Epithelial cell of prostate (primary cell): Measurements from ENCODE around the gene VBP1.
"Not testable (repeated sequence)": the region's sequence is repeated elsewhere in the genome, so short reads cannot be mapped to it uniquely, and the experiment has no call there.

Experiments used
- DNase-seq: peaks from one replicate; pipeline ENCODE4 v3.0.0-alpha.2; 2011; ENCODE audit warnings: low read depth, low spot score
- H3K27ac ChIP-seq: fragments of 450-650 bp; 2 replicates; pipeline ENCODE4 v1.5.1; 2017; ENCODE audit warnings: mild to moderate bottlenecking

Gene VBP1, protein sequence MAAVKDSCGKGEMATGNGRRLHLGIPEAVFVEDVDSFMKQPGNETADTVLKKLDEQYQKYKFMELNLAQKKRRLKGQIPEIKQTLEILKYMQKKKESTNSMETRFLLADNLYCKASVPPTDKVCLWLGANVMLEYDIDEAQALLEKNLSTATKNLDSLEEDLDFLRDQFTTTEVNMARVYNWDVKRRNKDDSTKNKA

DNA sequence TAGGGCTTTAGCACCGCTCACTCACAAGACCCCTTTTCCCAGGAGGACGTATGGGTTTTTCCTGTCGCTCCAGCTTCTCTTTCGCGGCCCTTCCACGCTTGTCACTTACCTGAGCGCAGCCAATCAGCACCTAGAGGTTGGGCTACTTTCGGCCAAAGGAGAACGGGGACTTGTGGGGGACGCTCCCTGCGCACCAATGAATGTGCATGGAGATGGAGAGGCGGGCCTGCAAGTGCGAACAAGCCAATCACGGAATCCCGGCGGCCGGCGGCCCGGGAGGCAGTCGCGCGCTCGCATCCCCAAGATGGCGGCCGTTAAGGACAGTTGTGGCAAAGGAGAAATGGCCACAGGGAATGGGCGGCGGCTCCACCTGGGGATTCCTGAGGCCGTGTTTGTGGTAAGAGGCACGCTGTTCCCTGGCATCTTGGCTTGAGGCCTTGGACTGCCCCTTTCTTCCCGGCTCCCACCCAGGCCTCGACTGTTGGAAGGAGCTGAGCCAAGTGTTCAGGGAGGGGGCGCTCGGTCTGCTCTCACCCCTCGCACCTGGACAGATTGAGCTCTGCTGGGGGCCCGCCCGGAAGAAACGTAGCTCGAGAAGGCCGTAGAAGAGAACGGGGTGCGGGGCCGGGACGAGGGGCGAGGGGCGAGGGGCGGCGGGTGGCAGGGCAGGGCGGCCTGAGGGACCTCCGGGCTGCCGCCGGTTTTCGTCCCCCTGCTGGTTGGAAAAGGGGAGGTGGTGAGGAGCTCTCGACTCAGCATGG is at the start of gene VBP1:
Gene VBP1, plus strand, starts transcription at position 282 of the 761 bp plus-strand sequence. Its CDS starts 23 bp downstream, at position 305.
- DNase-seq: peak; percentile 89

DNA sequence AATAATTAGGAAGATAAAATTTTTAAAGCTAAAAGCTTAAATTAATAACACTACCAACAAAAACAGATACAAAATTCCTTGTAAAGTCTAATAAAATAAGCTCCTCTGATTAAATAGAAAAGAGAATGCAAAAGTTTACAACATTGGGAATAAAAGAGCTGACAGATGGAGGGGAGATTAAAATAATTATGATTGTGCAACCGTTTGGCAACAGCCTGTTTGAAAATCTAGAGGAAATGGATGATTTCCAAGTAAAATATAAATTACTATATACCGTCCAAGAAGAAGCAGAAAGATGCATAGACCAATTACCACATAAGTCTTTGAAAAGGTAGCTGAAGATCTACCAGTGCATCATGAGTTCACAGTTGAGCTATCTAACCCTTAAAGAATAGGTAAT is 46.4 kb upstream of the VBP1 start:
- no peak overlapping the region for H3K27ac ChIP-seq
- no peak for DNase-seq

More for the DNA sequence above, at the start of gene VBP1:
- H3K27ac ChIP-seq: peak within 1 kb of the TSS; percentile 49

DNA sequence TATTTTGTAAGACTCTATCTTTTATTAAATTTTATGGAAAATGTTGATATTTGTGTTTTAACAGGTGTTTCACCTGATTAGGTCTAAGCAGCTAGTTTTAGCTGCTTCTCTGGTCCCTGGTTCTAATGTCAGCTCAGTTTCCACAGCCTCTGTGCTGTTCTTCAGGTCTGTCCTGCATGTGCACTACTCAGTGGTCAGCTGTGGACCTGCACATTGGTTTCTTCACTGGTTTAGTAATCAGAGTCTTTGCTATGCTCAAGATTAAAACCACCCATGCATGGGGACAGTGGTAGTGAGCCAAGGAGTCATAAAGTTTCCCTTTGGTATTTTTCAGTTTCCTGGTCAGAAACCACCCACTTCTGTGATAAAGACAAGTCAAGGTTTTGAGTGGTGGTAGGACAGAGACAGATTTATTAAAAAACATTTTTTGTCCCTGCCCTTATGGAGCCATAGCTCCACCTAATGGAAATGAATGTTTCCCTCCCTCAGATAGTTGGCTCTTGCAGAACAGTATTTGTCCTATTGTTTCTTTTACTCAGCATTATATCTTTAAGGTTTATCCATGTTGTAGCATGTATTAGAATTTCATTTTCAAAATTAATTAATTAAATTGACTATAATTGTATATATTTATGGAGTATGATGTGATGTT is 36.8 kb upstream of the VBP1 start:
- no peak for DNase-seq
- H3K27ac ChIP-seq: no peak overlapping the region

DNA sequence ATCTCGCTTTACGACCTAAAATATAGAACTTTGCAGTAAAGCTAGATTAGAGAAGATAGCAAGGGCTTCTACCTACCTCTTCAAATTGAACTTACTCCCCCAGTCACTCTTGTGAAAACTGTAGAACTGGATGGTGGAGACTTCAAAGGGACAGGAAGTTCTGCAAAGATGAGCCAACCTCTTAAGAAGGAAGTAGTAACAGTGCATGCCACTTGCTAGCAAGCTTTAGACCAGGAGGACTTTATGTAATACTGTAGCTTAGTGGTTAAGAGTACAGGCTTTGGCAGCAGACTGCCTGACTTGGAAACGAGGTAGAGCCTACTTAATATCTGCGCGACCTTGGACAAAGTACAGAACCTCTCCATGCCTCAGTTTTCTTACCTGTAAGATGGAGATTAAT is 27.5 kb upstream of the VBP1 start:
- no peak for DNase-seq
- H3K27ac ChIP-seq: no peak overlapping the region

DNA sequence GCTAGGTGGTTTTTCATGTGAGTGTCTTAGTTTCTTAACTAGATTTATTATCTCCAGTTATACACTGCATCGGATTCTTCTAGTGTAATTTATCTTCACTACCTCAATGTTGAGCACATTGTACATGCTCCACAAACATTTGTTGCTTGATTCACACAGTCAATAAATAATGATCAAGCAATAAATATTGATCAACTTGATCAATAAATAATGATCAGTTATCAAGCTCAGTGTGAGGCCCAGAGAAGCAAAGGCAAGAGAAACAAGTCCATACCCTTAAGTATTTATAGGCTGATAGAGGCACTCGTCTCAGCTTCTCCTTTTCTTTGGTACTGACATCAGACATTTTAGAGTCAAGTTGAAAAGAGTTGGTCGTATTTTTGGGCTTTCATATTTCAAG is 5.1 kb upstream of the VBP1 start:
- H3K27ac ChIP-seq: no peak overlapping the region
- no peak for DNase-seq

DNA sequence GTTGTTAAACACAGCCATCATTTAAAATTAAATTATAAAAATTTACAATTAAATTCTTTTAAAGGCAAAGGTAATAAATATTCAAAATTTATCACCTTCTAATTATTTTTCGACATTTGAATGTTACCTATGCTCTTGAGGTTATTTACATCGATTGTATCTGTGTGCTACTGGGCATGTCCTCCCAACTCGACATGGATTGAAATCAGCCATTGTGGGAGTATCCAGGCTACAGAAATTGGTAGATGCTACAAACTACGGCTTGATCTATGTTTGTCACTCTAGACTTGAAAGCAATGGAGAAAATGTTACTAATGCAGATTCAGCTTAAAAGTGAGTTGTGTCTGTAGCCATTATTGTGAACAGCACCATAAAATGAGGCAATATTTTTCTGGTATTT is 2.5 kb upstream of the VBP1 start:
- DNase-seq: no peak

DNA sequence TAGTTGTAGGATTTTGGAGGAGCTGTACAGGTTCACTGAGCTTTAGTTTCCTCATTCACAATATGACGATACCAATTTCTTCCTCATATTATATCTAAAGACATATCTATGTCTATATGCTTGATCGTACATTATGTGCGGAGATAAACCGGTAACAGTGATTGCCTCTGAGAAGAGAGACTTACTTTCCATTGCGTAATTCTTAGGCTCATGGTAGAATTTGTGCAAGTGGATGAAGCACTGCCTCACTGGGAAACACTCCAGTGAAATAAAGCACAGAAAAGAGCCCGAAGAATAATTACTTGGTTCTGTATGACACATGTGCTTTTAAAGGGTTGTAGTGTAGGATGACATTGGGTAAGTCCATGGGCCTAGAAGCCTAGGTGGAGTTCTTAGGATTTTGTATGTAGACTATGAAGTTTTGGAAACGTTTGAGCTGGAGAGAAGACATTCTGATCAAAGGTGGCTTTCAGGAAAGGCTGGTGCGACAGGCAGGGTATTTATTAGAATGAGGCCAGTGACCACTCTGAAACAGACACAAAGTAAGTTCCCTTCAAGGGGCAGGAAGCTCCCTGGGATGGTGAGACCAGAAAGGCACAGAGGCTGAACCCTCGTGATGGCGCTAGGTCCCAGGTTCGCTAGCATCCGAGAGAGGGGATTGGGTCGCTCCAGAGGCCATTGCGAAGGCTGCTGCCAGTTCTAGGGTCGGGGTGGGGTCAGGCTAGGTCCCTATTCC is 649 bp upstream of the VBP1 start:
- no peak for DNase-seq
- H3K27ac ChIP-seq: peak overlapping the region; percentile 49

More for the DNA sequence above, 2.5 kb upstream of the VBP1 start:
- no peak overlapping the region for H3K27ac ChIP-seq

DNA sequence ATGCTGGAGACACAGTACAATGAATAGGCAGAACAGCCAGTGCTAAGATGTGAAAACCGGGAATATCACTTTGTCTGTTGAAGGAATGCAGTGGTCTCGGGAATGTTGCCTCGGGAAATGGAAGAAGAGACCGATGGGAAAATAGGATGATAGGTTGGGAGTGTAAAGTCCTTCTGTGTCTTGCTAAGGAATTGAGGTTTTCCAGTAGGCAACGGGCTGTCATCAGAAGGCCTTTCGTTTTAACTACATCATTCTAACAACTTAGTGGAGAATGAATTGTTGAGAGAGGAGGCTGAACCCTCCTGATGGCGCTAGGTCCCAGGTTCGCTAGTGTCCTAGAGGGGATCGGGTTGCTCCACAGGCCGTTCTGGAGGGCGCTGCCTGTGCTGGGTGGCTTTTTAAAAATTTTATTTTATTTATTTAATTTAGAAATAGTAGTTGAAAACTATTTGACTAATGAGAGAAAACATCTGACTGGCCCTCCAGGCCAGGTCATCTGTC is 730 bp downstream of the VBP1 start:
- peak overlapping the region; percentile 49 for H3K27ac ChIP-seq
- no peak for DNase-seq

DNA sequence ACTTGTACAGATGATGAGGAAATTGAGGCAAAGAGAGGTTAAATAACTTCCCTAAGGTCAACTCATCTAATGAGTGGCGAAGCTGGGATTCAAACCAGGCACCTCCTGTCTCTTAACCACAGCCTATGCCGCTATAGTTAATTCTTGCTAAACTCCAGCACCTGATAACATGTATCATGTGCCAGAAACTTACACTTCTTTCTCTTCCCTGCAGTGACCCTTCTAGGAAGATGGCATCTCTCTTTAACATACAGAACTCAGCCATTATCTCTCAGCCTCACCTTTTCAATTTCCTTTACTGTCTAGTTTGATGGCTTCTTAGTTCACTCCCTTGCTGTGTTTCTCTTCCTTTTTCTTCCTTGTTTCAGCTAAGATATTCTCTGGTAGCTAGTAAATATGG is 2.5 kb downstream of the VBP1 start:
- H3K27ac ChIP-seq: no peak overlapping the region
- no peak for DNase-seq

DNA sequence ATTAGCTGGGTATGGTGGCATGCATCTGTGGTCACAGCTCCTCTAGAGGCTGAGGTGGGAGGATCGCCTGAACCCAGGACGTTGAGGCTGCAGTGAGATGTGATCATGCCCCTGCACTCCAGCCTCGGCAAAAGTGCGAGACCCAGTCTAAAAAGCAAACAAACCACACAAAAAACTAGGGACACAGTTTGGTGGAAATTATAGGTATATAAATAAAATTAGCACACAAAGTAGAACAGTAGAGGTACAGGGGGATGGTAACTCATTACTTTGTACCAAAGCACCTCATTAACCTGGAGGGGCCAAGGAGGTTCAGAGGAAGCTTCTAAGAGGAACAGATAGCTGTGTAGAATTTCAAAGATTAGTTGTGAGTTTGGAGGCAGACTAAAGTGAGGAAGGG is 5.1 kb downstream of the VBP1 start:
- no peak overlapping the region for H3K27ac ChIP-seq
- DNase-seq: no peak

DNA sequence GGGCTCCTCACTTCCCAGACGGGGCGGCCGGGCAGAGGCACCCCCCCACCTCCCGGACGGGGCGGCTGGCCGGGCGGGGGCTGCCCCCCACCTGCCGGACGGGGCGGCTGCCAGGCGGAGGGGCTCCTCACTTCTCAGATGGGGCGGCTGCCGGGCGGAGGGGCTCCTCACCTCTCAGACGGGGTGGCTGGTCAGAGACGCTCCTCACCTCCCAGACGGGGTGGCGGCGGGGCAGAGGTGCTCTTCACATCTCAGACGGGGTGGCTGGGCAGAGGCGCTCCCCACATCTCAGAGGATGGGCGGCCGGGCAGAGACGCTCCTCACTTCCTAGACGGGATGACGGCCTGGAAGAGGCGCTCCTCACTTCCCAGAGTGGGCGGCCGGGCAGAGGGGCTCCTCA is 7.5 kb downstream of the VBP1 start:
- H3K27ac ChIP-seq, DNase-seq: not testable (repeated sequence)

DNA sequence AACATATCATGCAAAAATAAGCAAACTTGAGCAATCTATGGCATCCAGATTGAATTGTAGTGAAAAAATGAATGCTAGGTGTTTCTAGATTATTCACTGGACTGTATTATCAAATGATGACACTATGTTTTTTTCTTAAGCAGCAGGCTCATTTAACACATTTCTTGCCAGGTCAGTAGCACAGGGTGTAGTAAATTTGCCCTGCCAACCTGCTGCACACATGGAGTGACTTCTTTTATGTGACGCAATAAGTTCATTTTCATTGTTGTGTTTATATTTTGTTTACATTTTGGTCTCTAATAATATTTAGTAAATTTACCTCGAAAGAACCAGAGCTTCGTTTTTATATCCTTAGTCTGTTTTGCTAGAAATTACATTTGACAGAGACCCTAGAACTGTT is 9.5 kb downstream of the VBP1 start:
- no peak overlapping the region for H3K27ac ChIP-seq
- no peak for DNase-seq

DNA sequence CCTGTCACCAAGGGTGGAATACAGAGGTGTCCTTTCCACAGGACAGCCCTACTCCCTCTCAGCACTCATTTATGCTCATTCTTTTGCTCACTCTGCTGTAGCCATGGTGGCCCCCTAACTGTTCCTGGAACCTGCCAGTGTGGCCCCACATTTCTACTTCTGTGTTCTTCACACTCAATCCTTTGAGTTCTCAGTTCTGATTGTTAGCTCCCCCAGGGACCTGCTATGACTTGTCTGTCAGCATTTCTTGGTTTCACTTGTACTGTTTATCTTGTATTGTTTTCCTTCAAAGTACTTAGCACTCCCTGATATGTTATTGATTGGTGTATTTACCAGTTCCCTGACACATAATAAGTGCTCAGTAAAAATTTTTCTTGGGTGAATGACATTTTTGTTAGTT is 14.9 kb downstream of the VBP1 start:
- no peak for DNase-seq
- H3K27ac ChIP-seq: no peak overlapping the region

DNA sequence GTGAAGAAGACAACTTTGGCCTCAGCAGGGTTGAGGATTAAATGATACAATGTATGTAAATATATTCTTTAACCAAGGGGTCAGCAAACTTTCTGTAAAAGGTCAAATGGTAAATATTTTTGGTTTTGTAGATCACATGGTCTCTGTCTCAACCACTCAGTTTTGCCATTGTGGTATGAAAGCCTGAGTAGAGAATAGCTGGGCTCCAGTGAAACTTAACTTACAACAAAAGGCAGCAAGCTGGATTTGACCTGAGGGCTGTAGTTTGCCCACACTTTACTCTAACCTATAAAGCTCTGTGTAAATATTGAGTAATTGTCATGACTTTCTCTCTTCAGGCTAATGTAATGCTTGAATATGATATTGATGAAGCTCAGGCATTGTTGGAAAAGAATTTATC is 19.6 kb downstream of the VBP1 start:
- H3K27ac ChIP-seq: no peak overlapping the region
- peak; percentile 12 for DNase-seq

DNA sequence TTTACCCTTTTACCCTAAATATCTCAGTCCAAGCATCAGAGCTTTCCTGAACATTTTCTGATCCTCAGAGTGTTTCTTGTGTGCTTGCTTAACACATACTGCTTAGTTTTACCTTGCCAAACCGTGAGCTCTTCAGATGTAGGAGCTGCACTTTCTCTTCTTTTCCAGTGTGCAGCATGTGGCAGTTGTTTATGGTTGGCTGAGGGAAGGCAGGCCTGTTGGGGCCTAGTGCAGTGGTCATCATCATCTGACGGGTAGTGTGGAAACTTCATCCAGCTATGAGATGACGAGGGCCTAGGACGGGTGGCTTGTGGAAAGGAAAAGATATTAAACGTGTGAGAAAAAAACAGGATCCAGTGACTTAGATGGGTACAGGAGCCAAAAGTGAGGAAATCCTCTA is 21.5 kb downstream of the VBP1 start:
- no peak for DNase-seq
- H3K27ac ChIP-seq: no peak overlapping the region

DNA sequence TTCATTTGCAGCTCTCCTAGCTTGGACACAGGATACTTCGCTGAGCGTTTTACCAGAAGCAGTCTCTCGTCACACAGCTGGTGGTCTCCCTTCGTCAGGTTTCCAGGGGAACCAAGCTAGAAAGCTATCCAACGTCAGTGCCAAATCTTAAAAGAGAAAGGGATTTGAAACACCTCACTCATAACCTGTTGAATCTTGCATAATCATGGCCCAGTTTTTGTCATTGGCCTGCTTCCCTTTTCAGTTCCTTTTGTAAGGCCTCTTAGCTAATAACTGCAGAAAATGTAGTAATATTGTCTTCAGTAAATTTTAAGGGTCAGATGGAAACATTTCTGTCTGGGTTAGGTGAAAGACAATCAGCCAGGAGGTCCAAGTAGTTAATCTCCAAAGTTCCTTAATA is 26.0 kb downstream of the VBP1 start:
- no peak for DNase-seq
- no peak overlapping the region for H3K27ac ChIP-seq

DNA sequence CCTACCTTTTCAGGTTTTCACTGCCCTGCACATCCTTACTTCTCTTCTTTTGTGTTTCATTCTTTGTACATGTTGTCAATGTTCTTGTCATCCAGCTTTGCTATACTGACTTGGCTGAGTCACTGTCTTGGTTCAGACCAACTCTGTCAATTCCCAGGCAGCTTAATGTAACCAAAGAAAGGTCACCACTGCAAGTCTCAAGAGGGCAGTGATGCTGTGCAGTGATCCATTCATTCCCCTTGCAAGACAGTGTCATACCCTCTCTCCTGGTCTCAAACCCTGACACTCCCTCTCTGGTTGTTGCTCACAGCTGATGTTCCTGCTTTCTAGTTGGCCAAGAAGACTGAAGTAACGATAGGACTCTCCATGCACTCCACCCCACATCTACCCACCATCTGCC is 30.5 kb downstream of the VBP1 start:
- no peak for DNase-seq
- H3K27ac ChIP-seq: no peak overlapping the region

DNA sequence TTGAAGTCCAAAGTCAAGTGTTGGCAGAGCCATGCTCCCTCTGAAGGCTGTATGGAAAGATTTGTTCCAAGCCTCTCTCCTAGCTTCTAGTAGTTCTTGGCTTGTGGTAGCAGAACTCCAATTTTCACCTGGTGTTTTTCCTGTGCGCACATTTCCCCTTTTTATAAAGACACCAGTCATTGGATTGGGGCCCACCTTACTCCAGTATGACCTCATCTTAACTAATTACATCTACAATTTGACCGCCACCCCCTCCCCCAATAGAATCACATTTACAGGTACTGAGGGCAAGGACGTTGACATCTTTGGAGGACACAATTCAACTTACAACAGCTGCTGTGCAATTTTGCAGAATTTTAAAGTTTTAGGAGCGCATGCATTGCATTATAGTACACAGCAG is 31.2 kb downstream of the VBP1 start:
- H3K27ac ChIP-seq: no peak overlapping the region
- DNase-seq: no peak

DNA sequence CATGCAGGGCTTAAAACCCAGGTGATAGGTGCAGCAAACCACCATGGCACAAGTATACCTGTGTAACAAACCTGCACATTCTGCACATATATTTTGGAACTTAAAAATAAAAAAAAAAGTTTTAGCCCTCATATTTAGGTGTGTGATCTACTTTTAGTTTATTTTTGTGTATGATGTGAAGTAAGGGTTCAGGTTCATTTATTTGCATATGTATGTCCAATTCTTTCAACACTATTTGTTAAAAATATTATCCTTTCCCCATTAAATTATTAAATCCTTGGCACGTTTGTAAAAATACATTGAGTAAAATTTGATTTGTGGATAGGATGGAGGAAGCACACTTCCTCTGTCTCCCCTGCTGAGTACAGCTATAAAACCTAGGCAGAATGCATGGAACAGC is 35.1 kb downstream of the VBP1 start:
- no peak overlapping the region for H3K27ac ChIP-seq
- no peak for DNase-seq

DNA sequence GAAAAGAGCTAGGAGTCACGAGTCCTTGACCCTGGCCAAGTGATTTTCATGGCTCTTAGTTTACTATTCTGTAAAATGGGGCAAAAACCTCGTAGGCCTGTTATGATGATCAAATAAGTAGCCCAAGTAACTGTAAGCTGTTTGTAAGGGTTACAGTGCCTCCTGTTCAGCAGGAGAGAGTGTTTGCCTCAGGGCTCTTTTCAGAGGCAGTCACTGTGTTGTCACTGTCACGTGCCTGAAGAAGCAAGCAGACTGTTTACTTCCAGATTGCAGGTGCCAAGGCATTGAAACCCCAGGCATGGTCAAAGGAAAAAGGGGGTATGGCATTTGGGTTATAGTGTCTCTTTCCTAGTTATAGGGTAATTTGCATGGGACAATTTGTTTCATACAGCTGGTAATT is 43.5 kb downstream of the VBP1 start:
- no peak overlapping the region for H3K27ac ChIP-seq
- no peak for DNase-seq
